GM13976 (cell line): ENCODE data around the gene CSNK2A3.
"Not testable (repeated sequence)": the region's sequence is repeated elsewhere in the genome, so short reads cannot be mapped to it uniquely, and the experiment has no call there.

ENCODE experiments used
- DNase-seq: peaks from one replicate; pipeline ENCODE4 v3.0.0; 2012; ENCODE audit warnings: low spot score
- in situ Hi-C: fragments of 300-500 bp; cut with MboI; formaldehyde crosslinking; loops from one replicate; pipeline ENCODE4 v1.12.0; 2022; ENCODE audit warnings: low sequenced_read_pairs, mixed read lengths, inconsistent platforms; ENCODE audit not compliant: unreplicated experiment
- TF ChIP-seq, protein P1 (sequence below): IDR thresholded peaks from 2 replicates; pipeline ENCODE4 v1.5.1; 2012; ENCODE audit warnings: borderline replicate concordance, mild to moderate bottlenecking; ENCODE audit not compliant: insufficient read depth; ENCODE audit errors: extremely low read depth, missing control alignments, control extremely low read depth

The CSNK2A3 gene

GRCh38 chr11:11356842-11357241, 3.8 kb upstream of the CSNK2A3 start:
- DNase-seq, result no peak
- TF ChIP-seq, protein P1, sequence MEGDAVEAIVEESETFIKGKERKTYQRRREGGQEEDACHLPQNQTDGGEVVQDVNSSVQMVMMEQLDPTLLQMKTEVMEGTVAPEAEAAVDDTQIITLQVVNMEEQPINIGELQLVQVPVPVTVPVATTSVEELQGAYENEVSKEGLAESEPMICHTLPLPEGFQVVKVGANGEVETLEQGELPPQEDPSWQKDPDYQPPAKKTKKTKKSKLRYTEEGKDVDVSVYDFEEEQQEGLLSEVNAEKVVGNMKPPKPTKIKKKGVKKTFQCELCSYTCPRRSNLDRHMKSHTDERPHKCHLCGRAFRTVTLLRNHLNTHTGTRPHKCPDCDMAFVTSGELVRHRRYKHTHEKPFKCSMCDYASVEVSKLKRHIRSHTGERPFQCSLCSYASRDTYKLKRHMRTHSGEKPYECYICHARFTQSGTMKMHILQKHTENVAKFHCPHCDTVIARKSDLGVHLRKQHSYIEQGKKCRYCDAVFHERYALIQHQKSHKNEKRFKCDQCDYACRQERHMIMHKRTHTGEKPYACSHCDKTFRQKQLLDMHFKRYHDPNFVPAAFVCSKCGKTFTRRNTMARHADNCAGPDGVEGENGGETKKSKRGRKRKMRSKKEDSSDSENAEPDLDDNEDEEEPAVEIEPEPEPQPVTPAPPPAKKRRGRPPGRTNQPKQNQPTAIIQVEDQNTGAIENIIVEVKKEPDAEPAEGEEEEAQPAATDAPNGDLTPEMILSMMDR, result no peak
- in situ Hi-C loops, result no loop called here

GRCh38 chr11:11351851-11352250, 1.2 kb downstream of the CSNK2A3 start:
- DNase-seq, in situ Hi-C loops: not testable (repeated sequence)

GRCh38 chr11:11351042-11351586, 1.9 kb downstream of the CSNK2A3 start:
- in situ Hi-C loops, result no loop called here
- TF ChIP-seq, protein P1, result no peak
- no peak for DNase-seq

DNA sequence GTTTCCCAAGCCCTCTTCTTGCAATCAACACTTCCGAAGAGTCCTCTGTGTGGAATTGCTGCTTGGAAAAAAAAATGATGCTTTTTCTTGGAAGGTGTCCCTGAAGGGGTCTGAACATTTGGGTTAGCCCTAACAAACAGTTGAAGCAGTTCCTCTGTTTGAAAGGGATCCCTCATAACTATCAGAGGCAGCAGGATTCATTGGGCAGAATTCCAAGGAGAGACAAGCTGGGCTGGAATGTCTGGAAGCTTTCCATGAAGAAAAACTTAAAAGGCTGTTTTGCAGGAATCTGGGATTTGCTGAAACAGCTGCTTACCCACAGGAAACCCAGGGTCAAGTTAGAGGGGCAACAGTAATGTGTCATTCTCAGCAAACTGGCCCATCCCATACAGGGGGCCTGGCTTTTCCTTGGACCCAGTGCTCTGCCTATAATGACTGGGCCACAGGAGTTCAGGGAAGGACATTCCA, 3.1 kb downstream of the CSNK2A3 start:
- in situ Hi-C loops, result no loop called here
- DNase-seq, result no peak
- TF ChIP-seq, protein P1, result no peak

- no peak for DNase-seq
- in situ Hi-C loops, result no loop called here
- TF ChIP-seq, protein P1, result no peak
Measured at GRCh38 chr11:11349106-11349825, 3.8 kb downstream of the CSNK2A3 start.

GRCh38 chr11:11348303-11348702, 4.7 kb downstream of the CSNK2A3 start:
- in situ Hi-C loops, result no loop called here
- TF ChIP-seq, protein P1, result no peak
- no peak for DNase-seq

GRCh38 chr11:11347592-11347991, 5.5 kb downstream of the CSNK2A3 start:
- in situ Hi-C loops, result no loop called here
- TF ChIP-seq, protein P1, result no peak
- no peak for DNase-seq
